ENCODE data around the gene NFIA. TPM values are rescaled to one million over a fixed set of nuclear protein-coding genes. Genes with fewer than 3 reads are reported as not detected.

NFIA gene
- polyA plus RNA-seq, 3 donors: 1.4 to 5.3 (median 2.4) TPM

- no peaks in the 10 kb centered on the region for H4K20me1 ChIP-seq (ENCODE audit: insufficient read depth, low read length)
- no peak for TF ChIP-seq CTCF (IDR thresholded peaks at IDR 0.05)
- WGBS (ENCODE audit: insufficient coverage): 96% methylated on average over 6 of the region's 15 CpGs
- H3K27ac Mint-ChIP-seq: peak overlapping the region in 6 of 7 donors; percentile 21 to 75 (median 38)
- no peak overlapping the region for H3K9ac ChIP-seq (ENCODE audit: insufficient read depth, low read length, poor library complexity, severe bottlenecking)
- H3K36me3 ChIP-seq (replicated peaks in 1 of 2; ENCODE audit: control insufficient read depth in 1 of 2, insufficient read depth in 2 of 2, low read length in 2 of 2): no peaks in the 10 kb centered on the region
- peaks cover 0 to 2% of the 10 kb centered on the region in 2 donors for H3K36me3 Mint-ChIP-seq
- H3K79me2 ChIP-seq (ENCODE audit: insufficient read depth, low read length): no peaks in the 10 kb centered on the region
- H3K27ac ChIP-seq (ENCODE audit: low read depth in 1 of 2, low read length in 2 of 2): peak overlapping the region in 1 of 2 donors; percentile 33
- DNase-seq: peak; percentile 62 to 86 (median 83)
- H3K9me3 ChIP-seq (replicated peaks in 1 of 2; ENCODE audit: control insufficient read depth in 1 of 2, insufficient read depth in 1 of 2, low read length in 2 of 2): no peaks in the 10 kb centered on the region
- no peak overlapping the region for H2AFZ ChIP-seq (ENCODE audit: insufficient read depth, low read depth, low read length, poor library complexity, severe bottlenecking)
- H3K4me1 ChIP-seq (ENCODE audit: control insufficient read depth in 1 of 2, insufficient read depth in 2 of 2, low read length in 2 of 2): peaks cover 22 to 31% of the 10 kb centered on the region in 2 donors
- H3K27me3 Mint-ChIP-seq (ENCODE audit: low read depth in 3 of 3): peaks cover 0 to 2% (median 1%) of the 10 kb centered on the region in 3 donors
- intact Hi-C loops (cut with micrococcal nuclease): loop anchor here in 1 of 2 donors (10.0 kb wide), 1 partner anchor 64 kb away; no protein-coding TSS in a partner anchor
- H3K4me1 Mint-ChIP-seq: peaks cover 30% of the 10 kb centered on the region
- H3K4me3 ChIP-seq (replicated peaks in 1 of 3; ENCODE audit: low read depth in 2 of 3, low read length in 3 of 3): no peak overlapping the region
- peak overlapping the region in 1 of 2 donors; percentile 44 for H3K4me3 Mint-ChIP-seq
- no peaks in the 10 kb centered on the region for H3K9me3 Mint-ChIP-seq
- peak overlapping the region; percentile 37 for H3K4me2 ChIP-seq (replicated peaks; ENCODE audit: extremely low read depth, low read length, poor library complexity, severe bottlenecking)
- H3K27me3 ChIP-seq (ENCODE audit: control insufficient read depth in 2 of 2, insufficient read depth in 2 of 2, low read length in 2 of 2): no peaks in the 10 kb centered on the region
These were observed 56.8 kb downstream of the NFIA start for GRCh38 chr1:61138921-61139774.

- Histone ChIP-seq H3K36me3 (replicated peaks in 1 of 2; ENCODE audit: control insufficient read depth in 1 of 2, insufficient read depth in 2 of 2, low read length in 2 of 2) (no peaks in the 10 kb centered on the region), H3K4me1 (ENCODE audit: control insufficient read depth in 1 of 2, insufficient read depth in 2 of 2, low read length in 2 of 2) (peaks cover 22 to 31% of the 10 kb centered on the region in 2 donors), H2AFZ (ENCODE audit: insufficient read depth, low read depth, low read length, poor library complexity, severe bottlenecking) (no peak overlapping the region), H3K4me3 (replicated peaks in 1 of 3; ENCODE audit: low read depth in 2 of 3, low read length in 3 of 3) (no peak overlapping the region), H3K27me3 (ENCODE audit: control insufficient read depth in 2 of 2, insufficient read depth in 2 of 2, low read length in 2 of 2) (no peaks in the 10 kb centered on the region), H3K27ac (ENCODE audit: low read depth in 1 of 2, low read length in 2 of 2) (no peak overlapping the region), H3K4me2 (replicated peaks; ENCODE audit: extremely low read depth, low read length, poor library complexity, severe bottlenecking) (peak overlapping the region; percentile 37), H3K9me3 (replicated peaks in 1 of 2; ENCODE audit: control insufficient read depth in 1 of 2, insufficient read depth in 1 of 2, low read length in 2 of 2) (no peaks in the 10 kb centered on the region), H3K9ac (ENCODE audit: insufficient read depth, low read length, poor library complexity, severe bottlenecking) (no peak overlapping the region), H3K79me2 (ENCODE audit: insufficient read depth, low read length) (no peaks in the 10 kb centered on the region), H4K20me1 (ENCODE audit: insufficient read depth, low read length) (no peaks in the 10 kb centered on the region)
- Mint-ChIP-seq H3K27me3 (ENCODE audit: low read depth in 3 of 3) (peaks cover 0 to 2% (median 1%) of the 10 kb centered on the region in 3 donors), H3K9me3 (no peaks in the 10 kb centered on the region), H3K4me1 (peaks cover 29% of the 10 kb centered on the region), H3K27ac (peak overlapping the region in 4 of 7 donors; percentile 21 to 75 (median 38)), H3K36me3 (peaks cover 0 to 5% of the 10 kb centered on the region in 2 donors), H3K4me3 (no peak overlapping the region)
- no peak for TF ChIP-seq CTCF (IDR thresholded peaks at IDR 0.05)
- no peak for DNase-seq
- WGBS (ENCODE audit: insufficient coverage): no CpG with 5 or more reads among the region's 7 CpGs
- intact Hi-C loops (cut with micrococcal nuclease): loop anchor here in 1 of 2 donors (10.0 kb wide), 1 partner anchor 65 kb away; no protein-coding TSS in a partner anchor
These were observed 57.6 kb downstream of the NFIA start for GRCh38 chr1:61139775-61140549.
